T-cell (primary cell): ENCODE data around the gene ADAP1. TPM values are rescaled to one million over a fixed set of nuclear protein-coding genes. Genes with fewer than 3 reads are reported as not detected.

ENCODE experiments used
- ATAC-seq, 4 experiments: fragments of 200-7000 bp in 3 of 4; fragments of 150-1000 bp in 1 of 4; cut with Tn5 transposase; replicated peaks in 1 of 4; 1 replicate in 3 of 4; 2 replicates in 1 of 4; pipeline ENCODE4 v1.10.0; 2021; ENCODE audit warnings: moderate library complexity in 3 of 4, mild to moderate bottlenecking in 2 of 4, moderate number of reproducible peaks in 1 of 4
- CTCF ChIA-PET, 2 donors: fragments of 300-600 bp; sonication (Branson Sonifier 250); formaldehyde crosslinking; loops; one replicate each; lab custom pipeline; 2022; ENCODE audit warnings: antibody characterized with exemption in 2 of 2; lab: Charles Lee
- POLR2A ChIA-PET, 2 donors: fragments of 300-600 bp; sonication (Branson Sonifier 250); formaldehyde crosslinking; loops; one replicate each; lab custom pipeline; 2022; ENCODE audit warnings: antibody characterized with exemption in 2 of 2; lab: Charles Lee
- DNase-seq, 35 experiments: peaks; one replicate each; pipeline versions ENCODE4 v3.0.0 to v3.0.0-alpha.2; 2013 to 2023
- H3K27ac ChIP-seq: one replicate; pipeline ENCODE4 v1.5.1; 2013; ENCODE audit warnings: low read length
- H3K27me3 ChIP-seq, 2 experiments: replicated peaks in 1 of 2; 1 replicate in 1 of 2; 2 replicates in 1 of 2; pipeline versions ENCODE4 v1.6.1 to v1.7.0; 2013; ENCODE audit warnings: low read length in 1 of 2, mixed read lengths in 1 of 2; ENCODE audit not compliant: control insufficient read depth in 2 of 2, insufficient read depth in 2 of 2; ENCODE audit errors: extremely low read depth in 1 of 2
- H3K36me3 ChIP-seq, 2 donors: 1 replicate in 1 of 2; 2 replicates in 1 of 2; pipeline versions ENCODE4 v1.6.1 to v1.7.0; 2013; ENCODE audit warnings: low read length in 1 of 2; ENCODE audit not compliant: control insufficient read depth in 2 of 2, insufficient read depth in 1 of 2; ENCODE audit errors: extremely low read depth in 1 of 2
- H3K4me1 ChIP-seq, 2 experiments: 1 replicate in 1 of 2; 2 replicates in 1 of 2; pipeline versions ENCODE4 v1.6.1 to v1.7.0; 2013; ENCODE audit warnings: low read length in 2 of 2, mixed read lengths in 1 of 2; ENCODE audit not compliant: insufficient read depth in 2 of 2, control insufficient read depth in 1 of 2; ENCODE audit errors: extremely low read depth in 1 of 2
- H3K4me3 ChIP-seq, 2 donors: 1 replicate in 1 of 2; 2 replicates in 1 of 2; pipeline versions ENCODE4 v1.5.1 to v1.7.0; 2013; ENCODE audit warnings: mild to moderate bottlenecking in 2 of 2, low read length in 1 of 2, moderate library complexity in 1 of 2; ENCODE audit not compliant: control insufficient read depth in 1 of 2; ENCODE audit errors: extremely low read depth in 1 of 2
- H3K9me3 ChIP-seq: 2 replicates; pipeline ENCODE4 v1.7.0; 2013
- H3K27ac Mint-ChIP-seq, 2 donors: one replicate each; pipeline ENCODE4 v1.8.0; 2020 to 2021; ENCODE audit warnings: mild to moderate bottlenecking in 2 of 2, mixed read lengths in 2 of 2
- H3K27me3 Mint-ChIP-seq, 2 donors: one replicate each; pipeline ENCODE4 v1.8.0; 2021 to 2022; ENCODE audit warnings: mixed read lengths in 2 of 2
- H3K36me3 Mint-ChIP-seq: one replicate; pipeline ENCODE4 v1.8.0; 2021; ENCODE audit warnings: mixed read lengths
- H3K4me1 Mint-ChIP-seq, 3 donors: one replicate each; pipeline ENCODE4 v1.8.0; 2020 to 2022; ENCODE audit warnings: mixed read lengths in 3 of 3, mild to moderate bottlenecking in 1 of 3
- H3K4me3 Mint-ChIP-seq, 3 donors: one replicate each; pipeline ENCODE4 v1.8.0; 2020 to 2022; ENCODE audit warnings: mild to moderate bottlenecking in 3 of 3, mixed read lengths in 3 of 3, moderate library complexity in 3 of 3
- H3K9me3 Mint-ChIP-seq, 3 donors: one replicate each; pipeline ENCODE4 v1.8.0; 2020 to 2022; ENCODE audit warnings: mixed read lengths in 3 of 3
- WGBS: methylation state at CpG from one replicate; pipeline ENCODE4 v1.1.5; 2013; ENCODE audit warnings: missing lambda C conversion rate; ENCODE audit not compliant: insufficient coverage; 5-methylcytosine and 5-hydroxymethylcytosine counted together
- total RNA-seq, 35 experiments: library from RNA in 6 of 35; stranded (reverse) in 6 of 35; fragments of 120-200 nt in 1 of 35; gene quantifications; one replicate each; pipeline versions ENCODE4 v1.2.1 to v1.2.4 and lab custom pipeline; 2013 to 2026

Gene ADAP1
- total RNA-seq, 5 donors from 2014 or later (not counting 1 experiment from before 2014, with no cell fraction given) = 10.6 to 26.9 (median 23.5) TPM

- Histone ChIP-seq H3K9me3 (no peaks in the 10 kb centered on the region), H3K4me1 (peaks cover 0 to 3% of the 10 kb centered on the region in 2 experiments), H3K27ac (no peak overlapping the region), H3K27me3 (peaks cover 0 to 57% of the 10 kb centered on the region in 2 experiments), H3K4me3 (no peak overlapping the region), H3K36me3 (no peaks in the 10 kb centered on the region)
- no peak overlapping the region for H3K27ac Mint-ChIP-seq
- no peak for DNase-seq
- no peaks in the 10 kb centered on the region for H3K9me3 Mint-ChIP-seq
- H3K4me1 Mint-ChIP-seq = no peaks in the 10 kb centered on the region
- H3K27me3 Mint-ChIP-seq = peaks cover 4 to 10% of the 10 kb centered on the region in 2 donors
- H3K36me3 Mint-ChIP-seq = no peaks in the 10 kb centered on the region
- 85% methylated on average over 37 of the region's 39 CpGs for WGBS
- no peak overlapping the region for H3K4me3 Mint-ChIP-seq
- ATAC-seq = no peak
- CTCF ChIA-PET = no interaction called here
- POLR2A ChIA-PET = no interaction called here
Observed at GRCh38 chr7:984361-985126, 30.1 kb upstream of the ADAP1 start.

GRCh38 chr7:983616-984071 is 29.2 kb upstream of the ADAP1 start:
- Histone ChIP-seq H3K9me3 (no peaks in the 10 kb centered on the region), H3K4me1 (peaks cover 0 to 3% of the 10 kb centered on the region in 2 experiments), H3K27me3 (peaks cover 0 to 53% of the 10 kb centered on the region in 2 experiments), H3K36me3 (no peaks in the 10 kb centered on the region), H3K4me3 (no peak overlapping the region), H3K27ac (no peak overlapping the region)
- Mint-ChIP-seq H3K27ac (no peak overlapping the region), H3K9me3 (no peaks in the 10 kb centered on the region), H3K4me1 (no peaks in the 10 kb centered on the region), H3K36me3 (no peaks in the 10 kb centered on the region), H3K4me3 (no peak overlapping the region), H3K27me3 (peaks cover 4 to 10% of the 10 kb centered on the region in 2 donors)
- ATAC-seq (no peak), DNase-seq (no peak)
- 91% methylated on average over 18 of the region's 20 CpGs for WGBS
- POLR2A ChIA-PET = no interaction called here
- CTCF ChIA-PET = no interaction called here

- no peak within 1 kb of the TSS for H3K4me3 ChIP-seq
- H3K27me3 Mint-ChIP-seq = peaks cover 4 to 9% of the 10 kb centered on the region in 2 donors
- no peak within 1 kb of the TSS for H3K27ac ChIP-seq
- CTCF ChIA-PET = no interaction called here
- no peak for ATAC-seq
- no peaks in the 10 kb centered on the region for H3K36me3 Mint-ChIP-seq
- H3K4me1 Mint-ChIP-seq = no peaks in the 10 kb centered on the region
- no peak within 1 kb of the TSS for H3K27ac Mint-ChIP-seq
- H3K4me3 Mint-ChIP-seq = no peak within 1 kb of the TSS
- POLR2A ChIA-PET = no interaction called here
- H3K9me3 Mint-ChIP-seq = no peaks in the 10 kb centered on the region
- no peaks in the 10 kb centered on the region for H3K36me3 ChIP-seq
- 87% methylated on average over 28 of the region's 34 CpGs for WGBS
- DNase-seq = no peak
- H3K4me1 ChIP-seq = no peaks in the 10 kb centered on the region
- H3K9me3 ChIP-seq = no peaks in the 10 kb centered on the region
- peaks cover 0 to 48% of the 10 kb centered on the region in 2 experiments for H3K27me3 ChIP-seq
Observed at GRCh38 chr7:983004-983615, 28.6 kb upstream of the ADAP1 start, which contains the start of gene CYP2W1. Gene CYP2W1, plus strand, starts transcription at chr7:983181. Its CDS starts 31 bp downstream, at chr7:983212.

- ChIA-PET CTCF (no interaction called here), POLR2A (no interaction called here)
- ATAC-seq = no peak
- Mint-ChIP-seq H3K27ac (no peak overlapping the region), H3K27me3 (peaks cover 4 to 7% of the 10 kb centered on the region in 2 donors), H3K4me1 (no peaks in the 10 kb centered on the region), H3K9me3 (no peaks in the 10 kb centered on the region), H3K36me3 (no peaks in the 10 kb centered on the region), H3K4me3 (no peak overlapping the region)
- Histone ChIP-seq H3K4me3 (no peak overlapping the region), H3K27me3 (peaks cover 0 to 42% of the 10 kb centered on the region in 2 experiments), H3K36me3 (no peaks in the 10 kb centered on the region), H3K4me1 (no peaks in the 10 kb centered on the region), H3K9me3 (no peaks in the 10 kb centered on the region), H3K27ac (no peak overlapping the region)
- DNase-seq = no peak
- WGBS = 56% methylated on average over 5 of the region's 10 CpGs
Observed at GRCh38 chr7:982511-983003, 28.1 kb upstream of the ADAP1 start.

GRCh38 chr7:981793-982510 is 27.5 kb upstream of the ADAP1 start:
- H3K27ac Mint-ChIP-seq = no peak overlapping the region
- WGBS = 99% methylated on average over 8 of the region's 19 CpGs
- H3K27me3 Mint-ChIP-seq = peaks cover 4 to 7% of the 10 kb centered on the region in 2 donors
- H3K4me3 Mint-ChIP-seq = no peak overlapping the region
- Histone ChIP-seq H3K36me3 (no peaks in the 10 kb centered on the region), H3K9me3 (no peaks in the 10 kb centered on the region), H3K27ac (no peak overlapping the region), H3K4me3 (no peak overlapping the region), H3K4me1 (no peaks in the 10 kb centered on the region), H3K27me3 (peaks cover 0 to 36% of the 10 kb centered on the region in 2 experiments)
- H3K4me1 Mint-ChIP-seq = no peaks in the 10 kb centered on the region
- H3K9me3 Mint-ChIP-seq = no peaks in the 10 kb centered on the region
- DNase-seq (no peak), ATAC-seq (no peak)
- CTCF ChIA-PET = interaction anchor here in 1 of 2 donors (0.6 kb wide), 1 partner anchor 18 kb away, joined by 4 read pairs; no protein-coding TSS in a partner anchor
- H3K36me3 Mint-ChIP-seq = no peaks in the 10 kb centered on the region
- POLR2A ChIA-PET = no interaction called here

- Mint-ChIP-seq H3K27me3 (no peaks in the 10 kb centered on the region), H3K4me3 (no peak overlapping the region), H3K27ac (no peak overlapping the region), H3K4me1 (peaks cover 0 to 3% (median 0%) of the 10 kb centered on the region in 3 donors), H3K9me3 (no peaks in the 10 kb centered on the region), H3K36me3 (no peaks in the 10 kb centered on the region)
- CTCF ChIA-PET = no interaction called here
- Histone ChIP-seq H3K4me1 (peaks cover 0 to 6% of the 10 kb centered on the region in 2 experiments), H3K9me3 (no peaks in the 10 kb centered on the region), H3K27me3 (peaks cover 0 to 17% of the 10 kb centered on the region in 2 experiments), H3K27ac (no peak overlapping the region), H3K4me3 (no peak overlapping the region), H3K36me3 (no peaks in the 10 kb centered on the region)
- POLR2A ChIA-PET = no interaction called here
- WGBS = 69% methylated on average over 11 of the region's 15 CpGs
- no peak for ATAC-seq
- DNase-seq = no peak
Observed at GRCh38 chr7:979886-980571, 25.5 kb upstream of the ADAP1 start.
